Activated CD4-positive, CD25-positive, alpha-beta regulatory T cell (primary cell): ENCODE results near the gene CDH15.
"Not testable (repeated sequence)": the region's sequence is repeated elsewhere in the genome, so short reads cannot be mapped to it uniquely, and the experiment has no call there.

Source experiments
- DNase-seq, 4 experiments: peaks; one replicate each; lab custom pipeline; 2025; lab: John Stamatoyannopoulos, UW

The CDH15 gene

GRCh38 chr16:89187770-89188392 is 16.3 kb downstream of the CDH15 start:
- DNase-seq: no peak

GRCh38 chr16:89188471-89189357 is 17.2 kb downstream of the CDH15 start:
- DNase-seq: not testable (repeated sequence)

GRCh38 chr16:89189358-89190025 is 17.9 kb downstream of the CDH15 start:
- no peak for DNase-seq

GRCh38 chr16:89190150-89190958 is 18.8 kb downstream of the CDH15 start:
- DNase-seq: no peak

- DNase-seq: no peak
Observed at GRCh38 chr16:89191033-89191900, 19.7 kb downstream of the CDH15 start.

GRCh38 chr16:89191901-89192185 is 20.3 kb downstream of the CDH15 start:
- DNase-seq: no peak

- peak; percentile 54 to 72 (median 70) for DNase-seq
Observed at GRCh38 chr16:89192186-89192955, 20.8 kb downstream of the CDH15 start.

GRCh38 chr16:89192956-89193575 is 21.5 kb downstream of the CDH15 start:
- DNase-seq: peak in 3 of 4 experiments; percentile 45 to 76 (median 54)

GRCh38 chr16:89193576-89194293 is 22.2 kb downstream of the CDH15 start:
- no peak for DNase-seq

GRCh38 chr16:89194340-89195311 is 23.1 kb downstream of the CDH15 start:
- no peak for DNase-seq

GRCh38 chr16:89195521-89196171 is 24.1 kb downstream of the CDH15 start:
- DNase-seq: no peak

GRCh38 chr16:89197033-89197632 is 25.6 kb downstream of the CDH15 start:
- DNase-seq: no peak

GRCh38 chr16:89197633-89198416 is 26.3 kb downstream of the CDH15 start:
- no peak for DNase-seq

GRCh38 chr16:89198417-89199240 is 27.1 kb downstream of the CDH15 start:
- no peak for DNase-seq
